SK-N-DZ (cell line): ENCODE results near the gene PEAK3.

Source experiments
- DNase-seq: peaks from one replicate; pipeline ENCODE4 v3.0.0-alpha.2; 2015; ENCODE audit warnings: low spot score

PEAK3 gene

DNA sequence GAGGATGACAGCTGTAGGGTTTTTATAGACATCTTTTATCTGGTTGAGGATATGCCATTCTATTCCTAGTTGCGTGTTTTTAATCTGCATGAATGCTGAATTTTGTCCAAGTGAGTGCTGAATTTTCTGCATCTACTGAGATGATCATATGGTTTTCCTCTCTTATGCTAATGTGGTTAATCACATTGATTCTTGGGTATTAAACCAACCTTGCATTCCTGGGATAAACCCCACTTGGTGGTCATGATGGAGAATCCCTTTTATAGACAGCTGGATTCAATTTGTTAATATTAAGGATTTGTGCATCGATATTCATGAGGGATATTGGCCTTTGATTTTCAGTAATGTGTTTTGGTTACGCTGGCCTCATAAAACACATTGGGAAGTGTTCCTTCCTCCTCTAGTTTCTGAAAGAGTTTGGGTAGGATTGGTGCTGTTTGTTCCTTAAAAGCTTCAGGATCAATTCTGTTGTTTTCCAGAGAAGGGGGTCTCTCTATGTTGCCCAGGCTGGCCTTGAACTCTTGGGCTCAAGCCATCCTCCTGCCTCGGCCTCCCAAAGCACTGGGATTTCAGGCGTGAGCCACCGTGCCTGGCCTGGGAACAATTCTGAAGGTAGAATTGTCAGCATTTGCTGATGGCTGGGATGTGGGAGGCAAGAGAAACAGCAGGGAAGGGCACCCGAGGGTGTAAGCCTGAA is 33.3 kb upstream of the PEAK3 start:
- DNase-seq = no peak

DNA sequence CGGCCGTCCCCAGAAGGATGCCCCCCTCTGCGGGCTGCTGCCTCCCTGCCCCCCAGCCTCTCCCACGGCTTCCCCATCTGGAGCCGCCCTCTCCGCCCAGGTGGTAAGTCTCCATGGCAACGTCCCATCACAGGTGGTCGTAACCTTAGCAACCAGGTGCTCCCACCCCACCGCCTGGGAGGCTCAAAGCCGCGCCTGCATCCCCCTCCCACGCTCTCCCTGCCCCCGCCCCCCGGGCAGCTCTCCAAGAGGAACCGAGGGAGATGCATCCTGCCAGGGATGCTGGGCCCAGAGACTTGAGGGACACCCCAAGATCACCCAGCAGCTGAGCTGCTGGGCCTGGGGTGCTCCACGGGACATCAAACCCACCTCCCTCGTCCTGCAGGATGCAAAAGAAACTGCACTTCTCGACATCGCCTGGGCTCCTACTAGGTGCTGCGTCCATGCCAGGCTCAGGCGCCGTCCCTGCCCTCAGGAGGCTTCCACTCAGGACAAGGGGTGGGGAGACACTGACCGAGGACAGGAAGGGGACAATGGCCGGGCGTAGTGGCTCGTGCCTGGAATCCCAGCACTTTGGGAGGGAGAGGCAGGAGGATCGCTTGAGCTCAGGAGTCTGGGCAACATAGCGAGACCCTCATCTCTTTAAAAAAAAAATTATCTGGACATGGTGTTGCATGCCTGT is 31.0 kb upstream of the PEAK3 start:
- DNase-seq = no peak

DNA sequence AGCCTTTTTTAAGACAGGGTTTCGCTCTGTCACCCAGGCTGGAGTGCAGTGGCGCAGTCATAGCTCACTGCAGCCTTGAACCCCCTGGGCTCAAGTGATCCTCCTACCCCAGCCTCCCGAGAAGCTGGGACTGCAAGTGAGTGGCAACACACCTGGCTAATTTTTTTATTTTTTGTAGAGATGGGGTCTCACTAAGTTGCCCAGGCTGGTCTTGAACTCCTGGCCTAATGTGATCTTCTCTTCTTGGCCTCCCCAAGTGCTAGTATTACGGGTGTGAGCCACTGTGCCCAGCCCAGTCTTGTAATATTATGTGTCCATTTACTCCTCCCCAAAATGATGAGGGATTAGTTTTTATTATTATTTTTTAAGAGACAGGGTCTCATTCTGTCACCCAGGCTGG is 29.1 kb upstream of the PEAK3 start:
- no peak for DNase-seq

DNA sequence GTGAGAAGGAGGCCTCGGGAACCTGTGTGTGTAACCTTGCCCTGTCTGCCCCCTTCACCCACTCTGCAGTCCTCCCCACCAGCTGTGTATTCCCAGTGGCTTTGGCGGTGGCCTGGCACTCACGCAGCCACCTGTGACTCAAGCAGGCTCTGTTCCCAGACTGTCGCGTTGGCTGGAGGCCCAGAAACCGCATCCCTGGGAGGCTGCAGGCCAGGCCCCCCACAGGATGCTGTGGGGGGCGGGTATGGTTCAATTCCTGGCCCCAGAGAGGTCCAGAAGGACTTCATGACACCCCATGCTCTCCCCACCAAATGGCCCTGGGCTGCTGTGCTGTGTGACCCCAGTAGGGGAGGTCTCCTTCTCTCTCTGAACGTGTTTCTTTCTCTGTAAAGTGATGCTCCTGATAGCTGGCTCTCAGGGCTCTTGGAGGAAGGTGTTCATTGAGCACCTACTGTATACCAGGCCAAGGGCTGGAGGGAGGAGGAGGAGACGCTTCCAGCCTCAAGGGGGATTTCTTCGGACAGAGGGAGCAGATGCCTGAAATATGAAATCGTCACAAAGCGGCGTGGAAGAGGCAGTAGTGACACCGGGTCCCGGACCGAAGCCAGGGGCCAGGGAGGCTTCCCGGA is 27.9 kb upstream of the PEAK3 start:
- no peak for DNase-seq

DNA sequence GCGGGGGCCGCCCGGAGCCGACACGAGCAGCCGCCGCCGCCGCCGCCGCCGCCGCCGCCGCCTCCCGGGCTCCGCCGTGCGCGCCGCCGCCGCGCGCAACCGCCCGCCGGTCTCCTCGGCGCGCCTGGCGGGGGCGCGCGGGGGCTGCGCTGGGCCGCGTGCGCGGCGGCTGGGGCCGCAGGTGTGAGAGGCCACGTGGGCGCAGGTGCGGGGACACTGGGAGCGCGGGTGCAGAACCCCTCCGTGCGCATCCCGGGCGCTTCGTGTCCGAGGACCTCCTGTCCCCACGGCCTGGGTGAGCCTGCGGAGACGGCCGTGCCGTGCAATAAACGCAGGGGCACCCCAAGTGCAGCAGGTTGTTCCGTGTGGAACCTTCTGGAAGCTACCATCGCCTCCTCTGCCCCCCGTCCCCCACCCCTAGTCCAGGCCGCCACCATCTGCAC is 26.2 kb upstream of the PEAK3 start, which contains the start of gene LINGO3:
LINGO3 (minus strand) TSS at position 41 of the 443 bp plus-strand sequence. CDS start 16,378 bp downstream, outside the sequence.
- DNase-seq = no peak

DNA sequence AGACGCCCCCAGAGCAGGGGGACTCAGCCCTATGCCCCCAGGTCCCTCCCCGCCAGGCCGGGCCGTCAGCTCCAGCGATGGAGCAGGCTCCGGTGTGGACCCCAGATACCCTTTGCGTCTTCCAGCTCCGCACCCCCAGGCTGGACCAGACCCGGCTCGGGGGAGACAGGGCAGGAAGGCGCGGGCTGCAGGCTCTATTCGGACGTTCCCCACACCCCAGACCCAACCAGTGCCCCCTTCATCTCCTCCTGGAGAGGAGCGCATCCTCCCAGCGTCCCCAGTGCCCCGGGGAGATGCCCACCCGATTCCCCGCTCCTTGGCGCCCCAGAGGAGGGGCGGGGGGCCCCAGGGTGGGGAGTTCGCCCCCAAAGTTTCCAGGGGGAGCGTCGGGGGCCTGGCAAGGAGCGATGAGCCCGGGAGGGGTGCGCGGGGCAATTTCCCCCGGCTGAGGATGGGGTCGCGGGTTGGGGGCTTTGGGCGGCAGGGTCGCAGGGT is 25.6 kb upstream of the PEAK3 start:
- no peak for DNase-seq

DNA sequence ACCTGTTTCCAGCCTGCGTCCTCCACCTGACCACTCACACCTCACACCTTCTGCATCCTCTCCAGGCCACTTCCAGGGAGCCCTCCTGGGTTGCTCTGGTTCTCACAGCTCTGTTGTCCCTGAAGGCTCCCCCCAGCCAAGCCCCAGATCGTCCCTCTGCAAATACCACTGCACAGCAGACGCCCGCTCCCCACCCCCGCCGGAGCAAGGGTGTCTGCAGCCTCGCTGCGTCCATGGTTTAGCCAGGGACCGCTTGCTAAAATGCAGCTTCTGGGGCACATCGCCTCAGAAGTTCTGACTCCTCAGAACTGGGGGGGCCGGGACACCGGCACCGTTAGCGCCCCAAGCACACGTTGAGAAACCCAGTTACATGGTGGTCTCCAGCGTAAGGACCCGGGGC is 25.0 kb upstream of the PEAK3 start:
- DNase-seq = no peak

DNA sequence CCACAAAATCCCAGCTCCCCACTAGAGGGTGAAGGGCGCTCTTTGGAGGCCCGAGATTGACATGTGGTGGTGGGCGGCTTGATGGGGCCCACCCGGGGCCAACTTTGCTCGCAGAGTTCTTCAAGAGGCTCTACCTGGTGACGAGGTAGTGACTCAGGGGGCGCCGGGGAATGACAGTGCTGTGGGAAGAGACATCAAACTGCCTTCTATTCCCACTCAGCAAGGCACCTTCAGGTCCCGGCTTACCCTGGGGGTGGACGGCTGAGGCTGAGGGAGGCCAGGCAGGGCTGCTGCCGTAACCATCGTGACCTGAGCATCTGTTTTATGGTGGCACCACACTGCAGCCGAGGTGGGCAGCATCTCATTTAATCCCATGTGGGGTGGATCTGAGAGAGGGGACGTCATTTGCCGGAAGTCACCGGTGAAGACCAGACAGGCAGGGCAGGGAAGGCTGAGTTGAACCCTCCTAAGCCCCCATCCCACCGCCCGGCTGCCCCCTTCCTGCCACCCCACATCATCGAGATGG is 24.4 kb upstream of the PEAK3 start:
- no peak for DNase-seq

DNA sequence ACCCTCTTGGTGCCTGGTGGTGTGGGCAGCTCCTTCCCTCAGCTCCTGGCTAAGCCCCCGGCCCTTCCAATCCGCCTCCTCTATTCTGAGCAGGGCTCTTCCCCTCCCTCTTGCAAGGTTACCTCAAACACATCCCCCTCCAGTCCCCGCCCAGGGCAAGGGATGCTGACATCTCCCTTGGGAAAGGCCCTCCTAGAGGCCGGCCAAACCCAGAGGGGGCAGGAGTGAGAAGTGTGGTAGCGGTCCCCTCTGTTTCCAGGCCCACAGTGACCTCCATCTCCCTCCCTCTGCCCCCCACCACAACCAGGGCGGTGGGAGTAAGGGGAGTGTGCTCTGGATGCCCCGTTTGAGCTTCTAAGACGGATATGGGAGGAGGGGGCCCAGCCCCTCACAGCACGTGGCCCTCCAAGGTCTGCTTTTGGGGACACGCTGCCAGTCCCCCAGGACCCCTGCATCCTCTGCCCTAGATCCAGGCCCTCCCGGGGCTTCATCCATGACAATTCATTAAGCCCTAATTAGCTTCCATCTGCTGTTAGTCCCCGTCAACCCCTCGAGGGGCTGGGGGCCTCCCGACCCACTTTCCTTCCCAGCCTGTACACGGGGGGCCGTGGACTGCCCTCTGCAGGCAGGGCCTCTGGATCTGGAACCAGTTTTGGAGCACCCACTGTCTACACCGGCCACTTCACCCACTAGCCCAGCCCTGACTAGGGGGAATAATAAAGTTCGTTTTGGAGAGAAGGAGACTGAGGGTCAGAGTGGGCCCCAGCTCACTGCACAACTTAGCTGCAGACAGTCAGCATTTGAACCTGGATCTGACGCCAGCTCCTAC is 23.7 kb upstream of the PEAK3 start:
- DNase-seq = no peak

DNA sequence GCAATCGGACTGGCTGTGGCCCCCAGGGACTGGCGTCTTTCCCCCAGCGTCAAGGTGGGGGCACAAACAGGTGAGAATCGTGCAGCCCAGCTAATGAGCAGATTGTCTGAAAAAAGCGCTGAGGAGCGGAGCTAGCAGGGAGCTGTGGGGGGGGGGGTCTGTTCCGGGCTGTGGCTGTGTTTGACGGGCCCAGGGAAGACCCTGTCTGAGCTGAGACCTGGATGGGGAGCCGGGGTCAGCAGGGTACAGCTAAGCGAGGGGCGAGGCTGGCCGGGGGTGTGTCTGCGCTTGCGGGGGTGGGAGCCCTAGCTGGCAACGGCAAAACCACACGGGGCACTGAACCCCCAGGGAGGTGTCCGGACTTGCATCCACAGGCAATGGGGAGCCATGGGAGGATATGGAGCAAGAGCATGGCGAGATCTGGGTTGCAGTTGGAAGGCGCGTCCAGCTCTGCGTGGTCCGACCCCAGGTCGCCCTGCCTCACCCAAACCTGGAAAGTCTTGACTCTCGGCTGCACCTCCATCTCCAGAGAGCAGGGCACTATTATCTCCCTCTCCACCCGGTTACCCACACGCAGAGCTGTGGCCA is 21.3 kb upstream of the PEAK3 start:
- DNase-seq = no peak

DNA sequence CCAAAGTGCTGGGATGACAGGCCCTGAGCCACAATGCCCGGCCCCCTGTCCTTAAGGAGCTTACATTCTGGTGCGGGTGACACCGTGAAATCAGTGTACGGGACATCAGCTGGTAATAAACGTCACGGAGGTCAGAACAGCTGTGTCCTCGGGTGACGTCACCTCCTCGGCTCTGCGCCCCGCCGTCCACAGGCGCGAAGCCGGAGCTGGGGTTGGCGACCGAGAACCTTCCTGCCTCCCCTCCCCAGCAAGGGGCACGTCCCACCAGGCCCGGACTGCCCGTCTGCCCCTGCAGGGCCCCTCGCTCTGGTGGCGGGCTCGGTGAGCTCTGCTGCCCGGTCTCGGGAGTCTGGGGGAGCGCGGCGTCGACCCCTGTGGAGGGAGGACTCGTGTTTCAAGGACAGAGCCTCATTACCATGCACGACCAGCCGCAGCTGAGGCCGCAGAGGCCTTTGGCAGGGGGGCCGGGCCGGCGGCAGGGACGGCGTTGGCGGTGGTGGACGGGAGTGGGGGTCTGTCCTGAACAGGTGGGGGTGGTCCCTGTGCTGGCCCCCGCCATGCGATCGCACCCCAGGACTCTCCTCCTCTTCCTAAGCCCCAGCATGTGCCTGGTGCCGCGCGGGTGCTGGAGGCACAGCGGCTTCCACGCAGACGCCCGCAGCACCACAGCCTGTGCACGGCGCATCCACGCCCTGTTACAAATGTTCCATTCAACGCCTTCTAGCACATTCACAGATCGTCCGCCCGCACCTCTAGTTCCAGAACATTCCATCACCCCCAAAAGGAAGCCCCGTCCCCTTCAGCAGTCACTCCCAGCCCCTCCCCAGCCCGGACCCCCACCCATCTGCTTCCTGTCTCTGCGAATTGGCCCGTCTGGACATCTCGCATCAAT is 20.6 kb upstream of the PEAK3 start:
- DNase-seq = no peak

DNA sequence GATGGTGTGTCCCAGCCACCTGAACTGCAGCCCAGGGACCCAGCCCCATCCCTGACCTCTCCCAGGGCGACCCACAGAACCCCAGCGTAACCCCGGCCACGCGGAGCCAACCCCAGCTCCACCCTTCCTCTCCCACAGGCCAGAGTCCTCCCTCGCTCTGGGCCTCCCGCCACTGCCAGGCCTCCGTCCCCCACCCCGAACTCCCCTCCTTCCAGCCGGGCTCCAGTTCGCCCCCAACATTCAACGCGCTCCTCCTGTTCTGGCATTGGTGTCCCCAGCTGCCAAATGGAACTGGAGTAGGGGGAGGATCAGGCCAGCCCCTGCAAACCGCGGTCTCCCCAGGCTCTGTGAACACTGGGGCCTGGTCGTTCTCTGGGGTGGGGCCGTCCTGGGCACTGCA is 18.6 kb upstream of the PEAK3 start:
- no peak for DNase-seq

DNA sequence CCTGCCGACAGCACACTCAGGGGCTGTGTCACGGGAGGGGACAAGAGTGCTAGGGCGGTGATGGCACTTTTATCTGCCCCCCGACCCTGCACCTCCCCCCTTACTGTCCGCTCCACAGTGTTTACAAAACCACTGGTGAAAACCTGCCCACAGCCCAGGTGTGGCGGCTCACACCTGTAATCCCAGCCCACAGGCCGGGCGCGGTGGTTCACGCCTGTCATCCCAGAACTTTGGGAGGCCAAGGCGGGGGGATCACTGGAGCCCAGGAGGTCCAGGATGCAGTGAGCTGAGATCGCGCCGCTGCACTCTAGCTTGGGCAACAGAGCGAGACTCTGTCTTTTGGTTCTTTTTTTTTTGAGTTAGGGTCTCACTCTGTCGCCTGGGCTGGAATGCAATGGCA is 14.2 kb upstream of the PEAK3 start:
- DNase-seq = no peak

DNA sequence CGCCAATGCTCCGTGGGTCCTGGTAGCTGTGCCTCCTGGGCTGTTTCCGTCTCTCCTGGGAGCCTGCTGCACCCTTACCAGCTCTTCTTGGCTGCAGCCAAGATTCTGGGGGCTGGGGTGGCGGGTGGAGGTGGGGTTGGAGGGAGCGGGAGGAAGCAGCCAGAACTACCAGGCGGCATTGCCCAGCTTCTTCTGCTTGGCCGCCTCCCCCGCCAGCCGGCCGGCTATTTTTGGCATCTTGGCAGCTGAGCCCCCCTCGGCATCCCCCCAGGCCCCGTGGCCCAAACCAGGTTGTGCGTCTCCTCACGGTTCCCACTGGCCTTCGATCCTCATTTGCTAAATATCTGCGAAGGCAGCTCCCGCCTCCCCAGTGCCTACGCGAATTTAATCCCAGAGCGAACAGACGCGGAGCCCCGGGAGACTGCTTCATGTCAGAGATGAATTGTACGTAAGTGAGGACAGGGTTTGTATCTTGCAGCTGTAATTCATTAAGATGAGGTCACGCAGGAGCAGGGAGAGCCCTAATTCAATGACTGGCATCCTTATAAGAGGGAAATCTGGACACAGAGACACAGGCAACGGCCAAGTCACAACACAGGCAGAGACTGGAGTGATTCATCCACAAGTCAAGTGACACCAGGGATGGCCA is 12.8 kb upstream of the PEAK3 start:
- peak; percentile 96 for DNase-seq

DNA sequence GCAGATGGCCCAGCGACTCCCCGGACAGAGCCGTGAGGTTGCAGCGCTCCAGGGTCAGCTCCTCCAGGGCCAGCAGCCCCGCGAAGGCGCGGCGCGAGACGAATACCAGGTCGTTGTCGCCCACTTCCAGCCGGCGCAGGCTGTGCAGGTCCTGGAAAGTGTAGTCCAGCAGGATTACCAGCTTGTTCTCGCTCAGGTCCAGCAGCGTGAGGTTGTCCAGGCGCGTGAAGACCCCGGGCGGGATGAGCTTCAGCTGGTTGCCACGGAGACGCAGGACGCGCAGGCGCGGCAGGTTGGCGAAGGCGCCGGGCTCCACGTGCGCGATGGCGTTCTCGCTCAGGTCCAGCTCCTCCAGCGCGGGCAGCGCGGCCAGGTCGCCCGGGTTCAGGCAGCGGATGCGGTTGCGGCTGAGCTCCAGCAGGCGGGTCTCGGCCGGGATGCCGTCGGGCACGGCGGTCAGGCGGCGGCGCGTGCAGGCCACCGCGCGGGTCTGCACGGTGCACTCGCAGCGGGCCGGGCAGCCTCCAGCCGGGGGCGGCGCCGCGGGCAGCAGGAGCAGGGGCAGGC is 9.3 kb upstream of the PEAK3 start:
- peak; percentile 64 for DNase-seq

DNA sequence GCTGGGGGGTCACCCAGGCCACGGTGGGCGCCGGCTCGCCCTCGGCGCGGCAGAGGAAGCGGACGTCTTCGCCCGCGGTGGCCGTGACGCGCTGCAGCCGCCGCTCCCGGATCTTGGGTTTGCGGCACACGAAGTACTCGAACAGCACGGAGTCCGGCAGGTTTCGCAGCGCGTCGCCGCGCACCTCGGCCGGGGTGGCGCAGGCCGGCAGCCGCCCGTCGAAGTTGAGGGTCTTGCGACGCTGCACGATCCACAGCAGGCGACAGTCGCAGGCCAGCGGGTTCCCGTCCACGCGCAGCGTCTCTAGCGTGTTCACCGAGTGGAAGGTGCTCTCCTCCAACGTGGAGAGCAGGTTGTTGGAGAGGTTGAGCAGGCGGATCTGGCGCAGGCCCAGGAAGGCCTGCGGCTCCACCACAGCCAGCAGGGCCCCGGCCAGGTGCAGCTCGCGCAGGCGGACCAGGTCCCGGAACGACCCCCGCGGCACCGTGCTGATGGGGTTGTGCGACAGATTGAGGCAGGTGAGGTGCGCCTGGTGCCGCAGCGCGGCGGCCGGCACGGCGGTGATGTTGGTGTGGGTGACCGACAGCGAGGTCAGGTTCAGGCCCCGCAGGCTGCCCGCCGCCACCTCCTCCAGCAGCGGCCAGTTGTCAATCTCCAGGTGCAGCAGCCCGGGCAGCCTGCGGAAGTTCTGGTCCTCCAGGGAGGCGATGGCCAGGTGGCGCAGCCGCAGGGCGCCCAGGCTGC is 8.6 kb upstream of the PEAK3 start:
- DNase-seq = no peak

DNA sequence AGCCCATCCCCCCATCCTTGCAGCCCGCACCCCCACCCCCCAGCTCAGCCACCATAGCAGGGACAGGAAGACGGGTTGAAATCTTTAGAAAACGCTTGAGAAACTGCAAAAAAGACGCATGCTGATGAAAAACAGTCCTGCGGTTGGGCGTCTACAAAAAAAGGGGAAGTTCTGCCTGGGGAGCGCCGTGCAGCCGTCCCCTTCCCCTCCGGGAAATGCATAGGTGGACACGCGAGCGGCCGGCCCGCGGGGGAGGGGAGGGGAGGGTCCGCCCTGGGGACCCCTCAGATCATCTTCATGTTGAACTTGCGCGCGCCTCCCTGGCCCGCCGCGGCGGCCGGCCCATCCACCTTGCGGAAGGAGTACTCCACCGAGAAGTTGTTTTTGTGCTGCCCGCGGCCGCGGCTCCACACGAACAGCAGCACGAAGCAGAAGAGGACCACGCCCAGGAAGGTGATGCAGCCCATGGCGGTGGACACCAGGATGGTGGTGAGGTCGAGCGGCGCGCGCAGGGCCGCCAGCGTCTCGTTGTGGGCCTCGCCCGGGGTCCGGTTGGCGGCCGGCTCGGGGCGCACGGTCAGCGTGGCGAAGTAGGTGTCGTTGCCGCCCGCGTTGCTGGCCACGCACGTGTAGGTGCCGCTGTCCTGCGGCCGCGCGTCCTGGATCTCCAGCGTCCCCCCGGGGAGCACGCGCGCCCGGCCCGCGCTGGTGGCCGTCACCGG is 7.9 kb upstream of the PEAK3 start:
- DNase-seq = no peak
